Lower leg skin (tissue), 4 donors: ENCODE measurements around the gene GIGYF2. TPM values are rescaled to one million over a fixed set of nuclear protein-coding genes. Genes with fewer than 3 reads are reported as not detected.

ENCODE experiments used
- DNase-seq, 2 donors: peaks; one replicate each; pipeline ENCODE4 v3.0.0-alpha.2; 2019; ENCODE audit warnings: low spot score in 2 of 2
- H3K4me3 ChIP-seq: fragments of 200-600 bp; sonication (generic); 2 replicates; pipeline ENCODE4 v1.5.1; 2017; ENCODE audit warnings: mild to moderate bottlenecking, low read depth; ENCODE audit not compliant: poor library complexity, severe bottlenecking
- CTCF ChIP-seq, 3 donors: fragments of 450-650 bp; IDR thresholded peaks; one replicate each; pipeline ENCODE4 v1.5.1; 2016; ENCODE audit warnings: antibody characterized with exemption in 3 of 3, mild to moderate bottlenecking in 3 of 3, moderate library complexity in 2 of 3
- POLR2A ChIP-seq, 2 donors: fragments of 450-650 bp; IDR thresholded peaks; one replicate each; pipeline ENCODE4 v1.6.1; 2016 to 2017; ENCODE audit warnings: antibody characterized with exemption in 2 of 2, mild to moderate bottlenecking in 1 of 2, moderate library complexity in 1 of 2
- WGBS, 2 donors: methylation state at CpG; one replicate each; pipeline ENCODE4 v1.1.5; 2018; 5-methylcytosine and 5-hydroxymethylcytosine counted together
- intact Hi-C: fragments of 100-400 bp; cut with DNase I; formaldehyde crosslinking; loops from one replicate; pipeline ENCODE4 v1.15.0; 2023; ENCODE audit warnings: low total_unique reads
- total RNA-seq, 4 donors: library from RNA; depleted of rRNA; stranded (reverse); fragments of >200 nt; gene quantifications; one replicate each; pipeline ENCODE4 v1.1.0, GENCODE V29; 2016

The GIGYF2 gene
- total RNA-seq, 4 donors from 2014 or later = 57.7 to 78.4 (median 72.5) TPM

GRCh38 chr2:232873909-232874641, 176.9 kb downstream of the GIGYF2 start:
- TF ChIP-seq CTCF (IDR thresholded peaks at IDR 0.05) (no peak), POLR2A (IDR thresholded peaks at IDR 0.05) (no peak)
- intact Hi-C loops = no loop called here
- DNase-seq = no peak
- WGBS, 2 donors = 82 to 87% methylated on average over 6 of the region's 6 CpGs
- H3K4me3 ChIP-seq = no peak overlapping the region

- intact Hi-C loops = no loop called here
- no peak overlapping the region for H3K4me3 ChIP-seq
- TF ChIP-seq CTCF (IDR thresholded peaks at IDR 0.05) (no peak), POLR2A (IDR thresholded peaks at IDR 0.05) (no peak)
- WGBS, 2 donors = 92 to 95% methylated on average over 15 to 16 of the region's 16 CpGs
- DNase-seq = peak in 1 of 2 donors; percentile 70
Observed at GRCh38 chr2:232874677-232875223, 177.6 kb downstream of the GIGYF2 start.

- WGBS, 2 donors = 38 to 57% methylated on average over 13 to 19 of the region's 37 CpGs
- no peak overlapping the region for H3K4me3 ChIP-seq
- TF ChIP-seq POLR2A (IDR thresholded peaks at IDR 0.05) (no peak), CTCF (IDR thresholded peaks at IDR 0.05) (no peak)
- intact Hi-C loops = no loop called here
- peak in 1 of 2 donors; percentile 75 for DNase-seq
Observed at GRCh38 chr2:232875256-232876121, 178.4 kb downstream of the GIGYF2 start.

- H3K4me3 ChIP-seq = peak overlapping the region; percentile 33
- TF ChIP-seq CTCF (IDR thresholded peaks at IDR 0.05) = no peak
- no peak for TF ChIP-seq POLR2A (IDR thresholded peaks at IDR 0.05)
- intact Hi-C loops = no loop called here
- 3% methylated on average over 21 of the region's 119 CpGs; no CpG with 5 or more reads in 1 of the 2 donors for WGBS, 2 donors
- peak in 1 of 2 donors; percentile 70 for DNase-seq
Observed at GRCh38 chr2:232876161-232876977, 179.2 kb downstream of the GIGYF2 start.

- TF ChIP-seq CTCF (IDR thresholded peaks at IDR 0.05) (no peak), POLR2A (IDR thresholded peaks at IDR 0.05) (no peak)
- intact Hi-C loops = no loop called here
- H3K4me3 ChIP-seq = peak overlapping the region; percentile 33
- 27 to 39% methylated on average over 15 to 17 of the region's 21 CpGs for WGBS, 2 donors
- peak in 1 of 2 donors; percentile 80 for DNase-seq
Observed at GRCh38 chr2:232876978-232877441, 179.9 kb downstream of the GIGYF2 start.
